SK-N-SH (cell line): ENCODE measurements around the gene CDH26.

Source experiments
- NRF1 ChIP-seq: IDR thresholded peaks from 2 replicates; pipeline ENCODE4 v1.6.1; 2012; ENCODE audit warnings: low read depth, mild to moderate bottlenecking, low read length
- RCOR1 ChIP-seq: fragments of 150-350 bp; IDR thresholded peaks from 2 replicates; pipeline ENCODE4 v1.6.1; 2017; ENCODE audit warnings: antibody characterized with exemption, low read length
- REST ChIP-seq: IDR thresholded peaks from 2 replicates; pipeline ENCODE4 v1.6.1; 2012; ENCODE audit warnings: mild to moderate bottlenecking, low read depth, low read length, moderate library complexity
- TF ChIP-seq, protein P1 (sequence below): fragments of 200-600 bp; sonication (generic); IDR thresholded peaks from 2 replicates; pipeline ENCODE4 v1.6.1; 2017; ENCODE audit warnings: antibody characterized with exemption, mild to moderate bottlenecking, moderate library complexity

DNA sequence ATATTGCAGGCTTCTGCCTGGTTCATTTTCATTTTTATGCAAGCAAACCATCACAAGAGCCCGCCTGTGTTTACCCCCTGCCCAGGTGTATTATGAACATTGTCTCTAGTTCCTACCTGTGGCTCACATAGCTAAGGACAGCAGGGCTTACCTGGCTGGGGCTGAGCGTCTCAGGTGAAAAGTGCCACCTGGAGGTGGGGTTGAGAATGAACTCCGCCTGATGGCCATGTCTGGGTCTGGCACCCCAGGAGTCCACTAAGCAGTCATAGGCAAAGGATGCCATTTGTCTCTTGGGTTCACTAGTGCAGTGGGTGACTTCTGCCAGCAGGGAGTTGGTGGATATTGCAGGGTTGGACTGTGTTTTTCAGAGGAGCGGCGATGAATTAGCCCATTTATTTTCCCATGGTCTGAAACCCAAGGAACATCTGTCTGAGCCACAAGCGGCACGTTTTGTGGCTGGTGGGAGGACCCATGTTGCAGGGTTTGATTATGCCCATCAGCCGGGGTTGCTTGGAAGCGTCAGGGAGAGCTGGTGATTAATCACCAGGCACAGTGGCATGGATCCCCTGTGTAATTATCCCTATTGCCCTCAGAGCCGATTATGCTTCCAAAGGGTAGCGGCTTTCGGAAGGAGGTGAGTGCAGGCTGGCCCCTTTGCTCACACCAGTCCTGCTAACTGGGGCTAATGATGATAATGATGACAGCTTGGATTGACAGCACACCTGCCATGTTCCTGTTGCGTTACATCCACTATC, 92.1 kb downstream of the CDH26 start:
- TF ChIP-seq, protein P1, sequence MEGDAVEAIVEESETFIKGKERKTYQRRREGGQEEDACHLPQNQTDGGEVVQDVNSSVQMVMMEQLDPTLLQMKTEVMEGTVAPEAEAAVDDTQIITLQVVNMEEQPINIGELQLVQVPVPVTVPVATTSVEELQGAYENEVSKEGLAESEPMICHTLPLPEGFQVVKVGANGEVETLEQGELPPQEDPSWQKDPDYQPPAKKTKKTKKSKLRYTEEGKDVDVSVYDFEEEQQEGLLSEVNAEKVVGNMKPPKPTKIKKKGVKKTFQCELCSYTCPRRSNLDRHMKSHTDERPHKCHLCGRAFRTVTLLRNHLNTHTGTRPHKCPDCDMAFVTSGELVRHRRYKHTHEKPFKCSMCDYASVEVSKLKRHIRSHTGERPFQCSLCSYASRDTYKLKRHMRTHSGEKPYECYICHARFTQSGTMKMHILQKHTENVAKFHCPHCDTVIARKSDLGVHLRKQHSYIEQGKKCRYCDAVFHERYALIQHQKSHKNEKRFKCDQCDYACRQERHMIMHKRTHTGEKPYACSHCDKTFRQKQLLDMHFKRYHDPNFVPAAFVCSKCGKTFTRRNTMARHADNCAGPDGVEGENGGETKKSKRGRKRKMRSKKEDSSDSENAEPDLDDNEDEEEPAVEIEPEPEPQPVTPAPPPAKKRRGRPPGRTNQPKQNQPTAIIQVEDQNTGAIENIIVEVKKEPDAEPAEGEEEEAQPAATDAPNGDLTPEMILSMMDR: no peak
- TF ChIP-seq NRF1 (no peak), REST (no peak), RCOR1 (no peak)
